ENCODE measurements around the gene MINK1. TPM values are rescaled to one million over a fixed set of nuclear protein-coding genes. Genes with fewer than 3 reads are reported as not detected.

MINK1 gene
- total and polyA plus RNA-seq, 2 of the 13 experiments (the other 11 are each of a cell fraction or from before 2014, with no cell fraction given): 17.2 to 63.9 TPM

DNA sequence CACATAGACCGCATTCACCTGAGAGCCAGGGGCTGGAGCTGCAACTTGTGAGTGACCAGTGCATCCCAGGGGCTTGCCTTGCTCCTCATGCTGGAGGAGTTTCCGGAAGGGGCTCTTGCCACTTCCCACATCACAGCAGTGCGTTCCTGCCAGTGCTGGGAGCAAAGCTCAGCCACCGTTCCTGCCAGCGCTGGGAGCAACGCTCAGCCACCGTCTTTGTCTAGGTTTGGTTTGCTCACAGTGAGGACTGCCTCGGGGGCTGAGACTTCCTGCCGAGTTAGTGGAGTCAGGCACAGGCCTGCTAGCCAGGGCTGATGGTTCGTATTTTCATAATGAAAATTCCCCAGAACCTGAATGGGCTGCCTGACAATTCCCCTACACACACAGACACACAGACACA, 75.2 kb downstream of the MINK1 start (continued):
- TF ChIP-seq ZNF24 (IDR thresholded peaks at IDR 0.05): no peak
- TF ChIP-seq ATF7-NPFF (CRISPR knock-in tag; IDR thresholded peaks at IDR 0.05; ENCODE audit: low read depth): 0 out of 2 replicates have a peak, but pooled peaks have one; percentile 37
- TF ChIP-seq NAIF1 (CRISPR knock-in tag; IDR thresholded peaks at IDR 0.05; ENCODE audit: borderline replicate concordance): peak; percentile 40; the same call in 1 of the 2 replicates
- no peak for TF ChIP-seq LCORL (IDR thresholded peaks at IDR 0.05)
- no peak for TF ChIP-seq LCORL (CRISPR knock-in tag; IDR thresholded peaks at IDR 0.05)
- peak; percentile 63 for TF ChIP-seq UBTF (CRISPR knock-in tag; IDR thresholded peaks at IDR 0.05)
- TF ChIP-seq ZBTB25 (CRISPR knock-in tag; IDR thresholded peaks at IDR 0.05): 0 out of 2 replicates have a peak, but pooled peaks have one; percentile 44
- peak; percentile 38; the same call in 1 of the 2 replicates for TF ChIP-seq CEBPG (CRISPR knock-in tag; IDR thresholded peaks at IDR 0.05)
- no peak for TF ChIP-seq ZNF441 (CRISPR knock-in tag; IDR thresholded peaks at IDR 0.05; ENCODE audit: borderline replicate concordance)
- TF ChIP-seq ZMYM2 (CRISPR knock-in tag; IDR thresholded peaks at IDR 0.05): peak; percentile 21; the same call in 1 of the 2 replicates
- TF ChIP-seq ZIK1 (CRISPR knock-in tag; IDR thresholded peaks at IDR 0.05; ENCODE audit: borderline replicate concordance, low read depth): 0 out of 2 replicates have a peak, but pooled peaks have one; percentile 50
- peak; percentile 39; the same call in 1 of the 2 replicates for TF ChIP-seq KMT2B (CRISPR knock-in tag; IDR thresholded peaks at IDR 0.05)
- 0 out of 2 replicates have a peak, but pooled peaks have one; percentile 43 for TF ChIP-seq BCL6 (CRISPR knock-in tag; IDR thresholded peaks at IDR 0.05)
- TF ChIP-seq ZNF557 (CRISPR knock-in tag; IDR thresholded peaks at IDR 0.05): 0 out of 2 replicates have a peak, but pooled peaks have one; percentile 52
- TF ChIP-seq, protein P1, sequence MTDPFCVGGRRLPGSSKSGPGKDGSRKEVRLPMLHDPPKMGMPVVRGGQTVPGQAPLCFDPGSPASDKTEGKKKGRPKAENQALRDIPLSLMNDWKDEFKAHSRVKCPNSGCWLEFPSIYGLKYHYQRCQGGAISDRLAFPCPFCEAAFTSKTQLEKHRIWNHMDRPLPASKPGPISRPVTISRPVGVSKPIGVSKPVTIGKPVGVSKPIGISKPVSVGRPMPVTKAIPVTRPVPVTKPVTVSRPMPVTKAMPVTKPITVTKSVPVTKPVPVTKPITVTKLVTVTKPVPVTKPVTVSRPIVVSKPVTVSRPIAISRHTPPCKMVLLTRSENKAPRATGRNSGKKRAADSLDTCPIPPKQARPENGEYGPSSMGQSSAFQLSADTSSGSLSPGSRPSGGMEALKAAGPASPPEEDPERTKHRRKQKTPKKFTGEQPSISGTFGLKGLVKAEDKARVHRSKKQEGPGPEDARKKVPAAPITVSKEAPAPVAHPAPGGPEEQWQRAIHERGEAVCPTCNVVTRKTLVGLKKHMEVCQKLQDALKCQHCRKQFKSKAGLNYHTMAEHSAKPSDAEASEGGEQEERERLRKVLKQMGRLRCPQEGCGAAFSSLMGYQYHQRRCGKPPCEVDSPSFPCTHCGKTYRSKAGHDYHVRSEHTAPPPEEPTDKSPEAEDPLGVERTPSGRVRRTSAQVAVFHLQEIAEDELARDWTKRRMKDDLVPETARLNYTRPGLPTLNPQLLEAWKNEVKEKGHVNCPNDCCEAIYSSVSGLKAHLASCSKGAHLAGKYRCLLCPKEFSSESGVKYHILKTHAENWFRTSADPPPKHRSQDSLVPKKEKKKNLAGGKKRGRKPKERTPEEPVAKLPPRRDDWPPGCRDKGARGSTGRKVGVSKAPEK (CRISPR knock-in tag; IDR thresholded peaks at IDR 0.05; ENCODE audit: borderline replicate concordance): no peak
- TF ChIP-seq NKX3-1 (CRISPR knock-in tag; IDR thresholded peaks at IDR 0.05): no peak
- no peak for TF ChIP-seq ZNF430 (CRISPR knock-in tag; IDR thresholded peaks at IDR 0.05)
- TF ChIP-seq ZNF788 (CRISPR knock-in tag; IDR thresholded peaks at IDR 0.05; ENCODE audit: borderline replicate concordance): peak; percentile 27; the same call in 1 of the 2 replicates
- no peak for TF ChIP-seq SIN3B (IDR thresholded peaks at IDR 0.05; ENCODE audit: low read length)
- TF ChIP-seq, protein P2, sequence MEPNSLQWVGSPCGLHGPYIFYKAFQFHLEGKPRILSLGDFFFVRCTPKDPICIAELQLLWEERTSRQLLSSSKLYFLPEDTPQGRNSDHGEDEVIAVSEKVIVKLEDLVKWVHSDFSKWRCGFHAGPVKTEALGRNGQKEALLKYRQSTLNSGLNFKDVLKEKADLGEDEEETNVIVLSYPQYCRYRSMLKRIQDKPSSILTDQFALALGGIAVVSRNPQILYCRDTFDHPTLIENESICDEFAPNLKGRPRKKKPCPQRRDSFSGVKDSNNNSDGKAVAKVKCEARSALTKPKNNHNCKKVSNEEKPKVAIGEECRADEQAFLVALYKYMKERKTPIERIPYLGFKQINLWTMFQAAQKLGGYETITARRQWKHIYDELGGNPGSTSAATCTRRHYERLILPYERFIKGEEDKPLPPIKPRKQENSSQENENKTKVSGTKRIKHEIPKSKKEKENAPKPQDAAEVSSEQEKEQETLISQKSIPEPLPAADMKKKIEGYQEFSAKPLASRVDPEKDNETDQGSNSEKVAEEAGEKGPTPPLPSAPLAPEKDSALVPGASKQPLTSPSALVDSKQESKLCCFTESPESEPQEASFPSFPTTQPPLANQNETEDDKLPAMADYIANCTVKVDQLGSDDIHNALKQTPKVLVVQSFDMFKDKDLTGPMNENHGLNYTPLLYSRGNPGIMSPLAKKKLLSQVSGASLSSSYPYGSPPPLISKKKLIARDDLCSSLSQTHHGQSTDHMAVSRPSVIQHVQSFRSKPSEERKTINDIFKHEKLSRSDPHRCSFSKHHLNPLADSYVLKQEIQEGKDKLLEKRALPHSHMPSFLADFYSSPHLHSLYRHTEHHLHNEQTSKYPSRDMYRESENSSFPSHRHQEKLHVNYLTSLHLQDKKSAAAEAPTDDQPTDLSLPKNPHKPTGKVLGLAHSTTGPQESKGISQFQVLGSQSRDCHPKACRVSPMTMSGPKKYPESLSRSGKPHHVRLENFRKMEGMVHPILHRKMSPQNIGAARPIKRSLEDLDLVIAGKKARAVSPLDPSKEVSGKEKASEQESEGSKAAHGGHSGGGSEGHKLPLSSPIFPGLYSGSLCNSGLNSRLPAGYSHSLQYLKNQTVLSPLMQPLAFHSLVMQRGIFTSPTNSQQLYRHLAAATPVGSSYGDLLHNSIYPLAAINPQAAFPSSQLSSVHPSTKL (CRISPR knock-in tag; IDR thresholded peaks at IDR 0.05): peak; percentile 53; the same call in 1 of the 2 replicates
- peak; percentile 58 for TF ChIP-seq ZNF629 (CRISPR knock-in tag; conservative IDR thresholded peaks at IDR 0.05)
- peak; percentile 78; the same call in 1 of the 2 replicates for TF ChIP-seq ZNF556 (CRISPR knock-in tag; IDR thresholded peaks at IDR 0.05; ENCODE audit: borderline replicate concordance)
